HEK293T (cell line): Measurements from ENCODE around the gene ETHE1.

ENCODE experiments used
- CTBP1 ChIP-seq: fragments of 450-650 bp; IDR thresholded peaks from 2 replicates; pipeline ENCODE4 v1.6.1; 2016; ENCODE audit warnings: borderline replicate concordance
- ELF4 ChIP-seq: fragments of 450-650 bp; IDR thresholded peaks from 2 replicates; pipeline ENCODE4 v1.6.1; 2017; ENCODE audit warnings: antibody characterized with exemption
- FOXK2 ChIP-seq: fragments of 450-650 bp; IDR thresholded peaks from 2 replicates; pipeline ENCODE4 v1.6.1; 2016; ENCODE audit warnings: mild to moderate bottlenecking
- SP1 ChIP-seq: fragments of 450-650 bp; IDR thresholded peaks from 2 replicates; pipeline ENCODE4 v1.6.1; 2017
- TARDBP ChIP-seq: fragments of 450-650 bp; IDR thresholded peaks from 2 replicates; pipeline ENCODE4 v1.6.1; 2016

- TF ChIP-seq TARDBP (no peak), SP1 (no peak), FOXK2 (no peak), ELF4 (no peak), CTBP1 (no peak)
Measured at GRCh38 chr19:43564800-43565199, 37.8 kb upstream of the ETHE1 start.
